SK-N-SH (cell line): ENCODE results near the gene CFHR4. TPM values are rescaled to one million over a fixed set of nuclear protein-coding genes. Genes with fewer than 3 reads are reported as not detected.

Experiments
- USF1 ChIP-seq: IDR thresholded peaks from 2 replicates; pipeline ENCODE4 v1.4.0; 2012; ENCODE audit warnings: low read depth, borderline replicate concordance
- polyA plus RNA-seq, 3 experiments: library from polyadenylated mRNA; depleted of rRNA; stranded (reverse); fragments of >200 nt; gene quantifications; 2 replicates each; pipeline ENCODE4 v1.2.3, GENCODE V29; 2012

CFHR4 gene
- polyA plus RNA-seq, 1 of the 3 experiments (the other 2 are of a cell fraction), result 0.03 TPM

GRCh38 chr1:196960854-196961253 is 73.0 kb downstream of the CFHR4 start (continued):
- no peak for TF ChIP-seq USF1

Other genes starting within 250 kb of the CFHR4 start
- 2.9 and 4.9 TPM in 2 replicates for gene CFH, start 236.0 kb upstream of the CFHR4 start, polyA plus RNA-seq (2012; rRNA removed)
- gene CFHR3, start 113.2 kb upstream of the CFHR4 start, polyA plus RNA-seq (2012; rRNA removed), result 0.18 and 0.37 TPM in 2 replicates
- gene CFHR1, start 68.3 kb upstream of the CFHR4 start, polyA plus RNA-seq (2012; rRNA removed), result 0.23 and 0.31 TPM in 2 replicates
- gene CFHR2, start 55.7 kb downstream of the CFHR4 start, polyA plus RNA-seq (2012; rRNA removed), result not detected in 2 replicates
- gene CFHR5, start 89.5 kb downstream of the CFHR4 start, polyA plus RNA-seq (2012; rRNA removed), result not detected in 2 replicates
- not detected in 2 replicates for gene F13B, start 179.2 kb downstream of the CFHR4 start, polyA plus RNA-seq (2012; rRNA removed)